OCI-LY7 (cell line): ENCODE results near the gene HSFX4.
"Not testable (repeated sequence)": the region's sequence is repeated elsewhere in the genome, so short reads cannot be mapped to it uniquely, and the experiment has no call there.

Experiments used
- CTCF ChIP-seq: fragments of 200-600 bp; sonication (generic); conservative IDR thresholded peaks from 2 replicates; pipeline ENCODE4 v1.5.1; 2014; ENCODE audit warnings: mild to moderate bottlenecking, antibody characterized with exemption, low read length, moderate library complexity, mixed read lengths
- EZH2phosphoT487 ChIP-seq: fragments of 200-600 bp; sonication (generic); IDR thresholded peaks from 2 replicates; pipeline ENCODE4 v1.6.1; 2018; ENCODE audit warnings: low read depth, borderline replicate concordance, mild to moderate bottlenecking, mixed run types, antibody characterized with exemption, low read length, moderate library complexity, mixed read lengths

DNA sequence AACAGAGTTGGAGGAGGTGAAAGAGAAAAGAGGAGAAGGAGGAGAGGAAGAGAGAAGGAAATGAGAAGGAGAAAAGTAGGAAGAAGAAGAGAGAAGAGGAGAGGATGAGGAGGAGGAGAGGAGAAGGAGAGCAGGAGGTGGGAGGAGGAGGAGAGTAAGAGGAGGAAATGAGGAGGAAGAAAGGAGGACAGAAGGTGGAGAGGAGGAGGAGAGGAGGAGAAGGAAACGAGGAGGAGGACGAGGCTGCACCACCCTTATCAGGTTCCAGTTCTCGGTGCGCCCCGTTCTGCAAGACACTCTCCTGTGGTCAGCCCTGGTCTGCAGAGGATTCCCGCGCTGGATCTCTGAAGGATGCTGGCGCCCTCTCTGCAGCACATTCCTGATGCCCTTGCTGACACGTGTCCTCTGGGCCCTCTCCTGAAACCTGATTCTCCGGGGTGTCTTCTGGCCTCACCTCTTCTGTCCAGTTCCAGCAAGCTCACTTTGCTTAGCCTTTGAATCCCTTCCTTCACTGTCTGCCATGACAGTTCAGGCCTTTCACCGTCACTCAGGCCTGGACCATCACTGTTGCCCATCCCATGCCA, 15.8 kb downstream of the HSFX4 start:
- not testable (repeated sequence) for TF ChIP-seq CTCF, EZH2phosphoT487
